ENCODE measurements around the gene PLSCR5.

GRCh38 chr3:146546366-146546965 lies 58.7 kb downstream of the PLSCR5 start:
- no peak for TF ChIP-seq POLR2AphosphoS5 (IDR thresholded peaks at IDR 0.05; ENCODE audit: borderline replicate concordance, low read depth, low read length)
- no peak for TF ChIP-seq EZH2 (IDR thresholded peaks at IDR 0.05)

All from SK-N-MC (cell line).